GM21381 (cell line): ENCODE measurements around the gene AUTS2.
A peak's percentile ranks its signal among the peaks of the same experiment; 100 is the strongest.

ENCODE experiments used
- ATAC-seq: cut with Tn5 transposase; IDR thresholded peaks from one replicate; pipeline ENCODE4 v1.9.1; 2021; ENCODE audit warnings: mild to moderate bottlenecking, moderate library complexity; ENCODE audit not compliant: unreplicated experiment

The AUTS2 gene

GRCh38 chr7:69754476-69754875 is 156.2 kb downstream of the AUTS2 start:
- ATAC-seq: no peak

GRCh38 chr7:69756235-69756634 is 158.0 kb downstream of the AUTS2 start:
- ATAC-seq: no peak

GRCh38 chr7:69757528-69757927 is 159.3 kb downstream of the AUTS2 start:
- ATAC-seq: no peak

- no peak for ATAC-seq
These were observed 159.7 kb downstream of the AUTS2 start for GRCh38 chr7:69757981-69758430.

GRCh38 chr7:69759373-69759772 is 161.1 kb downstream of the AUTS2 start:
- ATAC-seq: no peak

GRCh38 chr7:69761290-69761922 is 163.1 kb downstream of the AUTS2 start:
- ATAC-seq: no peak

GRCh38 chr7:69762821-69763352 is 164.6 kb downstream of the AUTS2 start:
- peak; percentile 70 for ATAC-seq

- ATAC-seq: no peak
These were observed 165.2 kb downstream of the AUTS2 start for GRCh38 chr7:69763513-69763912.

GRCh38 chr7:69764147-69764546 is 165.9 kb downstream of the AUTS2 start:
- ATAC-seq: no peak

GRCh38 chr7:69764681-69765080 is 166.4 kb downstream of the AUTS2 start:
- ATAC-seq: no peak

GRCh38 chr7:69765879-69766278 is 167.6 kb downstream of the AUTS2 start:
- ATAC-seq: no peak

- ATAC-seq: no peak
These were observed 170.8 kb downstream of the AUTS2 start for GRCh38 chr7:69768986-69769595.

GRCh38 chr7:69769826-69770225 is 171.6 kb downstream of the AUTS2 start:
- no peak for ATAC-seq

- no peak for ATAC-seq
These were observed 172.3 kb downstream of the AUTS2 start for GRCh38 chr7:69770613-69771012.

- ATAC-seq: no peak
These were observed 174.6 kb downstream of the AUTS2 start for GRCh38 chr7:69772718-69773436.

GRCh38 chr7:69773535-69774225 is 175.4 kb downstream of the AUTS2 start:
- ATAC-seq: no peak

- no peak for ATAC-seq
These were observed 177.0 kb downstream of the AUTS2 start for GRCh38 chr7:69775231-69775771.

GRCh38 chr7:69776611-69777010 is 178.3 kb downstream of the AUTS2 start:
- no peak for ATAC-seq

- peak; percentile 50 for ATAC-seq
These were observed 179.9 kb downstream of the AUTS2 start for GRCh38 chr7:69778138-69778537.

- no peak for ATAC-seq
These were observed 182.1 kb downstream of the AUTS2 start for GRCh38 chr7:69780379-69780778.

GRCh38 chr7:69781412-69781846 is 183.2 kb downstream of the AUTS2 start:
- no peak for ATAC-seq
